NCI-H446 treated with DMSO at 0.1 percent for 48 hours (cell line): ENCODE results near the gene MYOM1.

Experiments
- DNase-seq: peaks from one replicate; lab custom pipeline; 2025; lab: John Stamatoyannopoulos, UW

MYOM1 gene

GRCh38 chr18:3118195-3119010, 101.4 kb downstream of the MYOM1 start:
- no peak for DNase-seq

GRCh38 chr18:3117493-3118192, 102.1 kb downstream of the MYOM1 start:
- no peak for DNase-seq

- DNase-seq: no peak
Observed at GRCh38 chr18:3115447-3116030, 104.2 kb downstream of the MYOM1 start.

- no peak for DNase-seq
Observed at GRCh38 chr18:3114451-3114850, 105.3 kb downstream of the MYOM1 start.

GRCh38 chr18:3114026-3114425, 105.7 kb downstream of the MYOM1 start:
- DNase-seq: no peak

GRCh38 chr18:3111523-3112240, 108.1 kb downstream of the MYOM1 start:
- DNase-seq: no peak

GRCh38 chr18:3110034-3110752, 109.6 kb downstream of the MYOM1 start:
- no peak for DNase-seq

- DNase-seq: no peak
Observed at GRCh38 chr18:3107740-3108151, 112.0 kb downstream of the MYOM1 start.

- DNase-seq: no peak
Observed at GRCh38 chr18:3104190-3105054, 115.3 kb downstream of the MYOM1 start.

- DNase-seq: peak; percentile 22
Observed at GRCh38 chr18:3103576-3103975, 116.2 kb downstream of the MYOM1 start.

GRCh38 chr18:3102983-3103382, 116.8 kb downstream of the MYOM1 start:
- DNase-seq: no peak

- no peak for DNase-seq
Observed at GRCh38 chr18:3100498-3101132, 119.2 kb downstream of the MYOM1 start.

- no peak for DNase-seq
Observed at GRCh38 chr18:3099327-3099726, 120.4 kb downstream of the MYOM1 start.

- DNase-seq: no peak
Observed at GRCh38 chr18:3097082-3097481, 122.7 kb downstream of the MYOM1 start.

- DNase-seq: no peak
Observed at GRCh38 chr18:3095921-3096320, 123.8 kb downstream of the MYOM1 start.

- no peak for DNase-seq
Observed at GRCh38 chr18:3094338-3094684, 125.5 kb downstream of the MYOM1 start.

- no peak for DNase-seq
Observed at GRCh38 chr18:3093624-3094337, 126.0 kb downstream of the MYOM1 start.

- no peak for DNase-seq
Observed at GRCh38 chr18:3092727-3093126, 127.0 kb downstream of the MYOM1 start.

GRCh38 chr18:3089579-3089978, 130.2 kb downstream of the MYOM1 start:
- no peak for DNase-seq

- DNase-seq: no peak
Observed at GRCh38 chr18:3088449-3088848, 131.3 kb downstream of the MYOM1 start.
